DOHH2 (cell line): Measurements from ENCODE around the gene F8.

ENCODE experiments used
- EZH2phosphoT487 ChIP-seq: fragments of 200-600 bp; sonication (generic); IDR thresholded peaks from 2 replicates; pipeline ENCODE4 v1.6.1; 2017; ENCODE audit warnings: borderline replicate concordance, mild to moderate bottlenecking, antibody characterized with exemption, low read length, moderate library complexity, mixed read lengths
- TF ChIP-seq, protein P1 (sequence below): fragments of 200-600 bp; sonication (generic); IDR thresholded peaks from one replicate; pipeline ENCODE4 v1.5.1; 2014; ENCODE audit warnings: antibody characterized with exemption, mild to moderate bottlenecking, low read depth, low read length; ENCODE audit not compliant: poor library complexity, severe bottlenecking

DNA sequence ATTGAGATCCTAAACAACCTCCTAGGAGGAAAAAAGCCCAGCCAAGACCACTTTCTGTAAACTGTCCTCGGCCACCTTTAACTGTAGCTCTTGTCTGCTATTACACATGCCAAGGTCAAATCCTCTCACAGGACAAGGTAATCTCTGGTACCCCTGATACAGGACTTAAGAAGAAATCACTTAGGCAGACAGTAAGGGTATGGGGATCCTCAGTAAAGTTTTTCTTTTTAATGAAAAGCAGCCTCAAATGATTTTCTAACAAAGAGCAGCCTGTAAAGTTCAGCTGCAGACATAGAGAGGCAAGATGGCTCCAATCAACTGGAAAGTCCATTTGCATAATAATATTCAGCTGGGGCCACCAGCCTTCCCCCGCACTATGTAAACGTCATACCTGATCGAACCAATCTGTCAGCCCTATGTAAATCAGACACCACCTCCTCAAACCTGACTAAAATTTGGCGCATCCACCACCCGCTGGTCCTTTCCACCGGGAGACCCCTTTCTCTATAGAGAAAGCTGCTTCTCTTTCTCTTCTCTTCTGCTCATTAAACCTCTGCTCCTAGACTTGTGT lies 202.7 kb downstream of the F8 start:
- TF ChIP-seq, protein P1, sequence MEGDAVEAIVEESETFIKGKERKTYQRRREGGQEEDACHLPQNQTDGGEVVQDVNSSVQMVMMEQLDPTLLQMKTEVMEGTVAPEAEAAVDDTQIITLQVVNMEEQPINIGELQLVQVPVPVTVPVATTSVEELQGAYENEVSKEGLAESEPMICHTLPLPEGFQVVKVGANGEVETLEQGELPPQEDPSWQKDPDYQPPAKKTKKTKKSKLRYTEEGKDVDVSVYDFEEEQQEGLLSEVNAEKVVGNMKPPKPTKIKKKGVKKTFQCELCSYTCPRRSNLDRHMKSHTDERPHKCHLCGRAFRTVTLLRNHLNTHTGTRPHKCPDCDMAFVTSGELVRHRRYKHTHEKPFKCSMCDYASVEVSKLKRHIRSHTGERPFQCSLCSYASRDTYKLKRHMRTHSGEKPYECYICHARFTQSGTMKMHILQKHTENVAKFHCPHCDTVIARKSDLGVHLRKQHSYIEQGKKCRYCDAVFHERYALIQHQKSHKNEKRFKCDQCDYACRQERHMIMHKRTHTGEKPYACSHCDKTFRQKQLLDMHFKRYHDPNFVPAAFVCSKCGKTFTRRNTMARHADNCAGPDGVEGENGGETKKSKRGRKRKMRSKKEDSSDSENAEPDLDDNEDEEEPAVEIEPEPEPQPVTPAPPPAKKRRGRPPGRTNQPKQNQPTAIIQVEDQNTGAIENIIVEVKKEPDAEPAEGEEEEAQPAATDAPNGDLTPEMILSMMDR, result no peak
- no peak for TF ChIP-seq EZH2phosphoT487
